Mucosa of descending colon (tissue), 3 donors: ENCODE data around the gene LOXHD1. TPM values are rescaled to one million over a fixed set of nuclear protein-coding genes. Genes with fewer than 3 reads are reported as not detected.

ENCODE experiments used
- ATAC-seq: fragments of 200-7000 bp; cut with Tn5 transposase; one replicate; pipeline ENCODE4 v1.9.1; 2020; ENCODE audit warnings: mild to moderate bottlenecking, moderate library complexity
- DNase-seq, 3 donors: peaks; one replicate each; pipeline ENCODE4 v3.0.0-alpha.2; 2020
- H3K36me3 ChIP-seq: fragments of 200-600 bp; one replicate; pipeline ENCODE4 v1.8.0; 2021; ENCODE audit warnings: low read depth, mild to moderate bottlenecking
- H3K4me1 ChIP-seq: fragments of 200-600 bp; one replicate; pipeline ENCODE4 v1.8.0; 2021; ENCODE audit warnings: low read depth, mild to moderate bottlenecking
- H3K4me3 ChIP-seq: fragments of 200-600 bp; one replicate; pipeline ENCODE4 v1.8.0; 2021; ENCODE audit warnings: mild to moderate bottlenecking
- H3K9me3 ChIP-seq: fragments of 200-600 bp; one replicate; pipeline ENCODE4 v1.8.0; 2021; ENCODE audit warnings: mild to moderate bottlenecking
- CTCF ChIP-seq: fragments of 200-600 bp; IDR thresholded peaks from one replicate; pipeline ENCODE4 v1.8.0; 2022; ENCODE audit warnings: antibody characterized with exemption, mild to moderate bottlenecking
- intact Hi-C, 2 donors: fragments of 100-400 bp; cut with DNase I in 1 of 2; cut with micrococcal nuclease in 1 of 2; formaldehyde crosslinking; loops; one replicate each; pipeline versions ENCODE4 v1.11.0 to v1.11.1; 2022; cut with DNase I, micrococcal nuclease
- total RNA-seq, 3 donors: library from RNA; stranded (reverse); fragmentation: NEBNext Ultra II Directional in 2 of 3; extraction: Animal tissue kit (Norgen Biotek cat#: 25700) in 2 of 3; gene quantifications; one replicate each; pipeline versions ENCODE4 v1.2.1 to v1.2.4, GENCODE V29; 2021 to 2023
- donor health status: DM: no; HTN: no; CAD: no; lungs with moderate emphysema.
- donor health status: DM: no; HTN: no; CAD: no.
- donor health status: DM: no; HTN: yes; CAD: no.

Gene LOXHD1
- total RNA-seq, 3 donors from 2014 or later = 0.06 TPM; not detected in 2

DNA sequence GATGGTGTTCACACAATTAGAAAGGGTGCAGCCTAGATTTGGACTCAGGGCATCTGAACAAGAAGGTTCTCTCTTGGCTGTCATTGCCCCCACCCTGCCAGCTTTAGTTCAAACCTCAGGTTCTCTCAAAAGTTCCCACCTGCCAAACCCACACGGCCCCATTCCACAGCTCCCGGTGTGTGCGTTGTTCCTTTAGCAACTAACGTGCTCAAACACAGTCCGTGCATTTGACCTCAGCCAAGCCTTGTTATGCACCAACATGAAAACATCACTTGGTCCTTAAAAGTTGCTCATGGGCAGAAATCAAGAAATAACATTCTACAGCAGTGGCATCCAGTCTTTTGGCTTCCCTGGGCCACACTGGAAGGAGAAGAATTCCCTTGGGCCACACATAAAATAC is 32.0 kb downstream of the LOXHD1 start:
- ATAC-seq (no peak), DNase-seq (no peak)
- H3K9me3 ChIP-seq = no peaks in the 10 kb centered on the region
- intact Hi-C loops = no loop called here
- H3K4me3 ChIP-seq = no peak overlapping the region
- TF ChIP-seq CTCF = no peak
- H3K36me3 ChIP-seq = no peaks in the 10 kb centered on the region
- no peaks in the 10 kb centered on the region for H3K4me1 ChIP-seq

GRCh38 chr18:46624127-46624526 is 32.9 kb downstream of the LOXHD1 start:
- no peak for TF ChIP-seq CTCF
- H3K36me3 ChIP-seq = no peaks in the 10 kb centered on the region
- no peak for DNase-seq
- no peaks in the 10 kb centered on the region for H3K9me3 ChIP-seq
- ATAC-seq = no peak
- no peak overlapping the region for H3K4me3 ChIP-seq
- intact Hi-C loops = no loop called here
- H3K4me1 ChIP-seq = no peaks in the 10 kb centered on the region

GRCh38 chr18:46623541-46623940 is 33.5 kb downstream of the LOXHD1 start:
- Histone ChIP-seq H3K4me3 (no peak overlapping the region), H3K4me1 (no peaks in the 10 kb centered on the region), H3K36me3 (no peaks in the 10 kb centered on the region), H3K9me3 (no peaks in the 10 kb centered on the region)
- no peak for TF ChIP-seq CTCF
- intact Hi-C loops = no loop called here
- DNase-seq = peak in 1 of 3 donors; percentile 55
- ATAC-seq = peak; percentile 29

DNA sequence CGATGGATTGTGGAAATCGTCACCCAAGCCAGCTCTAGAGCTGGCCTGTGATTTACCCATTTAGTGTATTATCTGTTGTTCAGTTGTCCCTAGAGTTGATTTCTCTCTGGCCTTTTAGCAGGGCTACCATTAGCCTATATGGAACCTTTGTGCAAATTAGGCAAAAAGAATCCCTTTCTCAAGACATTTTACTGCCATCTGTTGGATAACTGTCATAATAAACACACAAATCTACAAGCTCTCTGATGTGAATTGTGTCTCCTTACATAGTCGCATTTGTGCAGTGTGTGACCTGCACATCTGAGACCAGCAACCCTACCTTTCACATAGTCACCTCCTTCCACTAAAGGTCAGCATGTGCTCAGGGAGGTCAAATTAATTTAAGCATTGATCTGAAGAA is 34.0 kb downstream of the LOXHD1 start:
- intact Hi-C loops = no loop called here
- DNase-seq = no peak
- H3K9me3 ChIP-seq = no peaks in the 10 kb centered on the region
- no peak for ATAC-seq
- H3K4me1 ChIP-seq = no peaks in the 10 kb centered on the region
- H3K36me3 ChIP-seq = no peaks in the 10 kb centered on the region
- no peak overlapping the region for H3K4me3 ChIP-seq
- no peak for TF ChIP-seq CTCF

DNA sequence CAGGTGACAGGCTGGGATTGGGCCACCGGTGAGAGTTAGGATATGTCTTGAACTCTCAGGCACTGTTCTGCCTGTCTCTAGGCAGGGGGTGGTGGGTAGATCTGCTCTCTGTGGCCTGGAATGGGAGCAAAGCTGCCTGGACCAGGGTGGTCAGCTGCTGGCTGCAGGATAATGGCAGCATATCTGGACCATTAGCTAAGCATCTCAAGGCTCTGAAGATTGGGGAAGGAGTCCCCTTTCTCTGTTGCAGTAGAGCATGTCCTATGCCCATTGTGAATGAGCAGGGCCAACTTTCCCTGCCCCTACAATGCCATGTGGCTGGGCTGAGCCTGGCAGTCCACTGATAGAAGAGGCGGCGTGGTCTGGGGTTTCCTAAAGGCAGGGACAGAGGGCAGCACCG is 34.6 kb downstream of the LOXHD1 start:
- Histone ChIP-seq H3K36me3 (no peaks in the 10 kb centered on the region), H3K9me3 (no peaks in the 10 kb centered on the region), H3K4me1 (no peaks in the 10 kb centered on the region), H3K4me3 (no peak overlapping the region)
- DNase-seq (no peak), ATAC-seq (no peak)
- intact Hi-C loops = no loop called here
- TF ChIP-seq CTCF = no peak

DNA sequence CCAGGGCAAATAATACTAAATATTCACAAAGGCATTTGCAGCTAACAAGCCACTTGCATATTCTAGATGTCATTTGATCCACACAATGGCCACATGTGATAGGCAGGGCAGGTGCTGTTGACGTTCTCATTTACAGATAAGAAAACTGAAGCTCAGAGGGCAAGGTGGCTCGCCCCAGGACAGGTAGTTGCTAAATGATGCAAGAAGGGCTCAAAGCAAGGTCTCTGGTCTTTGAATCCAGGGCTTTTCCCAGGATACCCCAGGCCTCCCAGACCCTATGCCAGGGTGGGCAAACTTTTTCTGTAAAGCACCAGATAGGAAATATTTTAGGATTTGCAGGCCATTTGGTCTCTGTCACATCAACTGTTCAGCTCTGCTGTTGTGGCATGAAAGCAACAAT is 35.1 kb downstream of the LOXHD1 start:
- no peaks in the 10 kb centered on the region for H3K4me1 ChIP-seq
- no peak for TF ChIP-seq CTCF
- no peak overlapping the region for H3K4me3 ChIP-seq
- intact Hi-C loops = no loop called here
- ATAC-seq (no peak), DNase-seq (no peak)
- H3K9me3 ChIP-seq = no peaks in the 10 kb centered on the region
- H3K36me3 ChIP-seq = no peaks in the 10 kb centered on the region
